HUDEP-2 (cell line): ENCODE measurements around the gene PDGFRB.

Source experiments
- DNase-seq, 76 experiments: peaks; one replicate each; lab custom pipeline; 2025; ENCODE audit not compliant: unreplicated experiment in 76 of 76; lab: John Stamatoyannopoulos, UW

Gene PDGFRB

DNA sequence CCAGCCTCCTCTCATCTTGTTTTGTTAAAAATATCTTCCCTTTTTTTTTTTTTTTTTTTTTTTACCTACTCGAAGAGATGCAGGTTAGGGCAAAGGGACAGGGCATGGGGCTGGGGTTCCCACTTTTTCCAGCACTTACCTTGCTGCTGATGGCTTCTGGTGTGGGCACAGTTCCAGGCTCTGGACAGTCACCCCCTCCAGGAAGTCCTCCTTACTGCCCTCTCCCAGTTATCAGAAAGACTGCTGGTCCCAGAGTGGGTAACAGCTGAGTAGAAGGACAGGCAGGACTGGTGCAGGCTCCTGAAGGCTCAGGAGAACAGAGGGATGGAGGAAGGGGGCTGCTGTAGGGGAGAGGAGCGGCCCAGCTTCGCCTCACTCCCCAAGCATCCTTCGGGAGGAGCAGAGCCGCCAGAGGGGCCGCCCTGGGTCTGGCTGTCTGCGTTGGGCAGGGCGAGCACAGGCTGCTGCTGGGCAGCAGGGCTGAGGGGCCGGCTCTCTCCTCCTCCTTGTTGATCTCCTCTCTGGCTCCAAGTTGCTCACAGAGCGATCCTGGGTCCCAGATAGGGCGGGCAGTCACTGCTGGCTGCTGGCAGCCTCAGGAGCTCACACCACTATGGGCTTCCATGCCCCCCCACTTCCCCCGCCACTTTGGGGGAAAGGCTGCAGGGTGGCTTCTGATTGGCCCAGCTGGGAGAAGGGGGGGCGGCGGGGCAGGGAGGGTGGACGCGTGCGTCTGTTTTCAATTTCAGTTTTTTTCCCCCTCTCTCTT, at the start of gene PDGFRB:
Gene PDGFRB (minus strand): TSS at position 588 of the 769 bp plus-strand sequence. CDS start 18,798 bp downstream, outside the sequence.
- DNase-seq = no peak

DNA sequence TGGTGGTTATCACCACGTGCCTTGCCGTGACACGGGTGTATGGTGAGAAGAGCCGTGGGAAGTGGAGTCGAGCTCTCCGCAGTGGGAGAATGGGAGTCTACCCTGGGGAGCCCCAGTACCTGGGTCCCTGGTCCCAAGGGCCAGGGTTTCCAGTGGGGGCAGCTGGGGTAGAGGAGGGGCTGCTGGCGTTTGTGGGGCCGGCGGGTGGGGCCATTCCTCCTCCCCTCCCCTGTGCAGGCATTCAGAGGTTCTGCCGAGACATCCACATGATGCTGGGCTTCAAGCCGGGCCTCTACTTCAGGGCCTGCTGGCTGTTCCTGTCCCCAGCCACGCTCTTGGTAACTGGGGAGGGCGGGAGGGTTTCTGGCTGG, 48.9 kb upstream of the PDGFRB start:
- no peak for DNase-seq

GRCh38 chr5:150203832-150204589, 48.4 kb upstream of the PDGFRB start:
- peak in 4 of 76 experiments; percentile 1 to 26 (median 12) for DNase-seq

- no peak for DNase-seq
These were observed 46.9 kb upstream of the PDGFRB start for GRCh38 chr5:150202501-150202900.

DNA sequence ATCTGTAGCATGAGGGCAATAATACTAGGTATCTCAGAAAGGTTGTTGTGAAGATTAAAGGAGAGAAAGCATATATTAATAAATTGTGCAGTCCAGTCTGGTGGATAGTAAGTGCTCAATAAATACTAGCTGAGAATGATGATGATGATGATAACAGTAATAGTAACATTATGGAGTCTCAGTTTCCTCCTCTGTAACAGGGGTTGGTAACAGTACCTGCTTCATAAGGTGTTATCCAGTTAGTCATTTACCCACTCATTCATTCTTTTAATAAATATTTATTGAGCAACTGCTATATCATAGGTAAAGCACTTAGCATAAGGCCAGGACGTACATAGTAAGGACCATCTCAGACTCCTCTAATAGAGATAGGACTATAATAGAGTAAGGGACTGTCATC, 41.8 kb upstream of the PDGFRB start:
- DNase-seq = no peak

DNA sequence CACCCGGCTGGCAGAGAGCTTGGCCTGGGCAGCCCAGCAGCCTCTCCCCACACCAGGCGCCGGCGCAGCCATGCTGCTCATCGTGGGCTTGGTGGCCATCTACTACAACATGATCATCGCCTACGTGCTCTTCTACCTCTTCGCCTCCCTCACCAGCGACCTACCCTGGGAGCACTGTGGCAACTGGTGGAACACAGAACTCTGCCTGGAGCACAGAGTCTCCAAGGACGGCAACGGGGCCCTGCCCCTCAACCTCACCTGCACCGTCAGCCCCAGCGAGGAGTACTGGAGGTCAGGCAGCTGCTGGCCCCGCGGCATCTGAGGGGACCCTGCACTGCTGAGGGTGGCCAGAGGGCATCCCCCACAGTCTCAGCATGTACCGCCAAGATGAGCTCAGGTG, 41.3 kb upstream of the PDGFRB start:
- no peak for DNase-seq

GRCh38 chr5:150196514-150196913, 40.9 kb upstream of the PDGFRB start:
- no peak for DNase-seq

DNA sequence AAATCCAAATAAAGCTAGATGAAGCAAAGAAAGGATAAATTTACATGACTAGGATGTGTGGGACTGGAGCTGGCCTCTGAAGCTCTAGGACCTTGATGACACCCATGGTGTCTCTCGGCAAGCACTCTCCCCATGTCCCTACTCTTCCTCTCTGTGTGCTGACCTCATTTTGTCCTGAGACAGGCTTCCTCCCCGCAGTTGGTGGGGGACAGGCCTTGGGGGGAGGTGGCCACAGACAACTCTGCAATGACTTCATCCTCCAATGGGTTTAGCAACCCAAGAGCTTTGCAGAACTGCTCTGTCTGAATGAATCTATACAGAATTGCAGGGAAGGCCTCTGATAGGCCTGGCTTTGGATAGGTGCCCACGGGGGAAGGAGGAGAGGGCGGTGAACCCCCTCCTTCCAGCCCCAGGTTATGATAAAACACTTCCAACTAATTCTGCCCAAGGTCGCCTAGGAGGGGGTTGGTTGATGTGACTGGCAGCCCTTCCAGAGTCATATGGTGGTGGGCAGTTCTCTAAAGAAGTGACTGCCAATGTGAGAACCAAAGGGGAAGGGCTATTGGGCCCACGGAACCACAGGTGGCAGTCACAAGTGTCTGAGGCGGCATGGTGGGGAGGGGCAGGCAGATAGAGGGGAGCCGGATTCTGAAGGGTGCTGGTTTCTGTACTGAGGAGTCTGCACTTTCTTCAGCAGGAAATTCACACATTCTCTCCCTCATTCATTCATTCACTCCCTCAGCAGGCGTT, 40.3 kb upstream of the PDGFRB start:
- no peak for DNase-seq

GRCh38 chr5:150192462-150192861, 36.8 kb upstream of the PDGFRB start:
- DNase-seq = no peak

GRCh38 chr5:150190987-150191386, 35.3 kb upstream of the PDGFRB start:
- DNase-seq = no peak

- DNase-seq = no peak
These were observed 34.9 kb upstream of the PDGFRB start for GRCh38 chr5:150190503-150190979.

- no peak for DNase-seq
These were observed 34.3 kb upstream of the PDGFRB start, which contains the start of gene SLC6A7 for GRCh38 chr5:150189728-150190502. SLC6A7 (plus strand) TSS chr5:150190062; CDS start chr5:150190328, 266 bp downstream.

GRCh38 chr5:150189326-150189725, 33.7 kb upstream of the PDGFRB start:
- DNase-seq = no peak

- no peak for DNase-seq
These were observed 32.6 kb upstream of the PDGFRB start for GRCh38 chr5:150188146-150188842.

- no peak for DNase-seq
These were observed 31.3 kb upstream of the PDGFRB start for GRCh38 chr5:150186897-150187296.

DNA sequence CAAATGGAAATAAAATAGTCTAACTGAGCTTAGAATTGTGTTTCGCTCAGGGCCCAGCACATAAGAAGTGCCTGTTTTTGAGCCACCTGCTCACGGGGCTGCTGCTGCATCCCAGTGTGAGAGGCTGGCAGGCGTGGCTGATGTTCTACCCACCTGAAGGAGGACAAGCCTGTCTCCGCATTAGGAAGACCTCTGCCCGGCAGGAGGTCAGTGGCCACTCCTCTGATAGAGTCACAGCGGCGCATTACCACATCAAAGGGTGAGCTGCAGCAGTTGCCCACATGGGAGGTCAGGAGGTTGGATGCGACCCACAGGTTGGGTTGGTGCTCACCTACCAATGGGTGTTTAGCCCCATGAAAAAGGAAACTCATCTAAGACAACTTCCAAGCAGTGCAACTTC, 30.5 kb upstream of the PDGFRB start:
- DNase-seq = no peak

- DNase-seq = no peak
These were observed 29.6 kb upstream of the PDGFRB start for GRCh38 chr5:150184990-150185912.

- DNase-seq = no peak
These were observed 28.4 kb upstream of the PDGFRB start for GRCh38 chr5:150184006-150184405.

GRCh38 chr5:150183436-150183835, 27.8 kb upstream of the PDGFRB start:
- DNase-seq = no peak
